Measurements from ENCODE around the gene CD300E.
"Not testable (repeated sequence)": the region's sequence is repeated elsewhere in the genome, so short reads cannot be mapped to it uniquely, and the experiment has no call there.

Gene CD300E, protein sequence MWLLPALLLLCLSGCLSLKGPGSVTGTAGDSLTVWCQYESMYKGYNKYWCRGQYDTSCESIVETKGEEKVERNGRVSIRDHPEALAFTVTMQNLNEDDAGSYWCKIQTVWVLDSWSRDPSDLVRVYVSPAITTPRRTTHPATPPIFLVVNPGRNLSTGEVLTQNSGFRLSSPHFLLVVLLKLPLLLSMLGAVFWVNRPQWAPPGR

DNA sequence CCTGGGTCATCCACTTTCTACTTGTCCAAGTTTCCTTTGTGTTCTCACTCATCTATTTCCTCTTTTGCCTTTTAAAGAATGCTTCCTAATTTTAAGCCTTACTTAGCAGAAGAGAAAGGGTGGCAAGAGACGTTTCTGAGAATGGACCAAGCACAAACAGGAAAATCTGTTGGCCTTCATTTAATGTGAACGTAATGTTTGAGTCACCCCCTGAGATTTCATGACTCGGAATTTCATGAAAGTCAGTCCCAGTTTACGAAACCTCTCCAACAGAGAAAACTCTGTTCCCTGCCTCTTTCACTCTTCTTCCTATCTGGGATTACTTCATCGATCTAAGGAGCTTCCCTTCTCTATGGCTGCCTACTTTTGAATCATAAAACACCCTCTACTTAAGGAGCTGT is at the start of gene CD300E:
Gene CD300E (minus strand): TSS at position 46 of the 401 bp plus-strand sequence. CDS start 117 bp downstream, outside the sequence.
- no peak for DNase-seq

DNA sequence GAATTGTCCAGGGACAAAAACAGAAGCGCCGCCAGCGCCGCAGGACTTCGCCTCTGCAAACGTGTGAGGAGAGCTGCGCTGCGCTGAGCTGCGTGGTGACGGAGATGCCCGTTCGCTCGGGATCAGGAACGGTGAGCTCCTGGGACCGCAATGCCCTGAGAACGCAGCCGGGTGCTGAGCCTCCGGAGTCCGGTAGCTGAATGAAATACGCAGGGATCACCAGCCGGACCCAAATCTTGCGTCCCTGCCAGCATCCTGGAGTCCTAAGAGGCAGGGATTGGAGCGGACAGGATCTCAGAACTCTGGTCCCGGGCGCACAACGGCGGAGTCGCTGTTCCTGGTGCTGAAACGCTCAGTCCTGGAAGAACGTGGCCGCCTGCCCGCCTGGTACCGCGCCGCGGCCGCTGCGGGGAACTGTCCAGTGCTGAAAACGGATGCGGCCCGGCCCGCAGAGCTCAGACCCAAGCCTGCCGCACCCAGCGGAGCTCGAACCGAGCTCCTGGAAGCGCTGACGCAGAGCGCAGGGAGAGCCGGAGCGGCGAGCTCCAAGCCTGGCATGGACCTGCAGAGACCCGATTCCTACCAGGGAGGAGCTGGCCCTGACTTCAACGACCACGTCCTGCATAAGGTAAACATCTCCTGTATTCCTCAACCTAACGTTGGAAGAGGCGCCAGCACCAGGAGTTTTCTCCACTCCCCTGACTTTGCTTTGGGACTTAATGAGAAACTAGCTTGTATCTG is 47.7 kb upstream of the CD300E start:
- no peak for DNase-seq

DNA sequence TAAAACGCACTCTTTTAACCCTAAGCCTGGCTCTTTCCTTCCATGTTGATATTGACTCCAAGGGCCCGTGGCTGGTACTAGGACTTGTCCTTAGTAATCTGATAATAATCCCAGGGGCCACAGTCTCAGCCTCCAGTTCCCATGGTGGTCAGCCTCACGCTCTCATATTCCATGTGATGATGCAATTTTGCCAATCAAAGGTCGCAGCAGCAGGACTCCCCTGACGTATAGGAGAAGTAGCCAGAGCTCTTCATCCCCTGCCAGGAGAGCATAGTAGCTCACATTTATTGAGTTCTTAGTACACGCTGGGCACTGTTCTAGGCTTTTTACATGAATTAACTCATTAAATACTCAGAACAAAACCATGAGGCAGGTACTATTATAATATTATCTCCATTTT is 46.8 kb upstream of the CD300E start:
- no peak for DNase-seq

DNA sequence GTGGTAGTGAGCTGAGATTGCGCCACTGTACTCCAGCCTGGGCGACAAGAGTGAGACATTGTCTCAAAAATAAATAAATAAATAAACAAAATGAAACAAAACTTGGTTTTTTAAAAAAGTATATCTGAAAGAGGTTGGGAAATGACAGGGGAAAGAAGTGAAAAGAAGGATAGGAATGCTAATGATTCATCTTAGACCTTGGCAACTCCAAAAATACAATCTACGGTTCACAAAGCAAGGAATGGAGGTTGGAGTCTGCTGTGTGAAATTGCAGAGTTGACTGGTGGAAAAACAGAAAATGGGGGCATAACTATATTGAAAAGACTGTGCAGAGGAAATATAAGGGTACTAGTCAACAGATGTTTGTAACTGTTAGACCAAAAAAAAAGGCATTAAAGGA is 40.0 kb upstream of the CD300E start:
- no peak for DNase-seq

DNA sequence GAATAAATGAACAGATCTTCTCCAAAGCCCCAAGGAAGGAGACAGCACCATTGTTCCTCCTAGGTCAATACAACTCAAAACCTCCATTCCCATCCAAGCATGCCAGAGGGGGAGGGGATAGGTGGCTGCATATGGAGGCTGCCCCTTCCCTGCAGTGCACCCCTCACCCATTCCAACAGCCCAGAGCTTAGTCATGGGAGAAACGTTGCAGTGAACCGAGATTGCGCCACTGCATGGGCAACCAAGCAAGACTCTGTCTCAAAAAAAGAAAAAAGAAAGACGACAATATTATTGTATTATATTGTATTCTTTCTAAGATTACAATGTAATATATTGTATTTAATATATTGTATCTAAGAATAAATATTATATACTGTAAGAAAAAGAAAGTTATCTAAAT is 36.4 kb upstream of the CD300E start:
- no peak for DNase-seq

DNA sequence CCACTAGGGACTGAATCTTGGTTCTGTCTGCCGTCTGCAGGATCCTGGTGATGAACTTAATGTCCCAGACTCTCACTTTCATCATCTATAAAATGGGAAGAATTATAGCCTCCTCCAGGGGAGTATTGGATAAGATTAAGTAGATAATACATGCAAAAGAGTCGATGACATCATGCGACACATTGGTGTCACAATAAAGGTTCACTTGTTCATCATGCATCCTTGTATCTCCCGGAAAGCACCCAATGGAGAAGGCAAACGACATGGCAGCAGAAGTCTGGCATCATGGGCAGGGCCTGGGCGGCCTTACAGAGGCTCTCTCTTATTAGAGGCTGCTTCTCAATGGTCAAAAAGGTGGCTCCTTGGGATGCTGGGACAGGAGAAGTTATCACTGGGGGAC is 35.1 kb upstream of the CD300E start:
- no peak for DNase-seq

DNA sequence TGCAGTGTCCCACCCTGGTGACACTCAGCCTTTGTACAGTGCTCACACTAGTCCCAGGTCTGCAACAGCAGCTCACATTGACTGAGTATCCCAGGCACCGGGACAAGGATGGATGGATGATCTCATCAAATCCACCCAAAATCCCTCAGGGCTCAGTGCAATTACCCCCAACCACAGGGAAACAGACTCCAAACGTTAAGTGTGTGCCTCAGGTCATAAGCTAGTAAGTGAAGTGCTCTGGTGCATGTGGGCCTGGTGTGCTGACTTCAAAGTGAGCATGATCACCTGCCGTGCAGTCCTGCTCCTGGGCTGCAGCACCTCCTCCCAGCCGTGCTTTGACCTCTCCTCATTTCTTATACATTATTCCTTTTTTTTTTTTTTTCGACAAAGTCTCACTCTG is 31.2 kb upstream of the CD300E start:
- no peak for DNase-seq

DNA sequence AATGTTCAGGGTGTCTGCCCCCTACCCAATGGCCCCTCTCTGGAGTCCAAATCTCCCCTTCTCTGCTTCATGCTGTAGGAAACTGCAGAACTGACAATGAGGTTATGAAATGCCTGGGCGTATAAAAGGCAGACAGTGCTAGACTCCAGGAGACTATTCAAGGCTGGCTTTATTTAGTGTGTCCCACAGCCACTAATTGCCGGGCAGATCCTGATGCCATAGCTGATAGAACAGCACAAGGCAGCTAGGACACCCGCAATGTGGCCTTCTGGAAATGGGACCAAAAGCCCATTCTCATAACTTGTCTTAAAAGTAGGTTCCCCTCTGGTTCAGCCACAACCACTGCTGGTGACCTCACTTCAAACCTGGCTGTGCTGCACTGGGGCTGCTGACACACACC is 28.5 kb upstream of the CD300E start:
- no peak for DNase-seq

DNA sequence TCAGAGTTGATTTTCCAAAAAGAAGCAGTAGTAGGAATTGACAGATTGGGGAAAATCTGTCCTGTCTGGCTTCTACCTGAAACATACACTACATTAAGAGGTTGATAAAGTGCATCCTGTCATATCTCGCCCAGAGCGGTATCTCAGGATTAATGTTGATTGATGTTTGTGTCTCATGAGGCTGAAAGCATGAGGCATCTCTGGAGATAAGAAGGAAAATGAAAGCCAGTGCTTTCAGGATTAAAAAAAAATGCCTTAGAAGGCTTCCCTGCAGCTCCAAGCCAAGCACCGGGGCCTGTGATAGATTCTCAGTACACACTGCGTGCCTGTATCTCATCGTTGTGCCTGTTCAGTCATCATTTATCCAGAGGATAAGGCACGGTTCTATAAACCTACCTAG is 26.4 kb upstream of the CD300E start:
- no peak for DNase-seq

DNA sequence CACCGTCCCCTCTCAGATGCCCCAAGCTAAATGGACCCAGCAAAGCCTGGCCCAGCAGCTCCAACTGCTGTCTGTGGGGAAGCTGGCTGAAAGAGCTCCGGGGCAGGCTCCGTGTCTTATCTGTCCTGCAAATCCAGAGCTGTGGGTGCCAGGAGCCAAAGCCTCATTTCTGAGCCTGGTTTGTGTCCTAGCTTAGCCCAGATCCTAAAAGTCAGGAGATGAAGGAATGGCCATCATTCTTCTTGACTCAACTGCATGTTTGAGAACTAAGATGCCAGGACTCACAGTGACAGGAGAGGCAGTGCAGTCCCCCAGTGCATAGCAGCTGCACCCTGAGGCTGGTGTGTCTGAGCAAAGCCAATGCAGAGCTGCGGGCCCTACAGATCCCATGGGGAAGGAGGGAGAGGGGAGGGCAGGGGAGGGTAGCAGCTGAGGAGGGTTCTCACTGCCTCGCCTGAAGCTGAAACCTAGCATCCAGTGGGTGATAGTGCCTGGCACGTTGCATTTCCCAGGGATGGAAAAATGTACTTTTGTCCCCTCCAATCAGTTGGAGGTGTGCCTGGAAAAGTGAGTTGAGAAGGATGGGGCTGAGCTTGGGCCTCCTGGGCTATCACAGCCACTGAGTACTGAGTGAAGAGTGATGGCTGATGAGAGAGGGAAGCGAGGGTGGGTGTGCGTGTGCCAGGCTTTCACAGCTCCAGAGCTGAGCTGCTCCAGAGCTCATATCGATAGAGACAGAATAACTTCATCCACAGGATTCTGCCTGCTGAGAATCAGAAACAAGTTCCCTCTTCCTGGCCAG is 24.5 kb upstream of the CD300E start:
- no peak for DNase-seq

DNA sequence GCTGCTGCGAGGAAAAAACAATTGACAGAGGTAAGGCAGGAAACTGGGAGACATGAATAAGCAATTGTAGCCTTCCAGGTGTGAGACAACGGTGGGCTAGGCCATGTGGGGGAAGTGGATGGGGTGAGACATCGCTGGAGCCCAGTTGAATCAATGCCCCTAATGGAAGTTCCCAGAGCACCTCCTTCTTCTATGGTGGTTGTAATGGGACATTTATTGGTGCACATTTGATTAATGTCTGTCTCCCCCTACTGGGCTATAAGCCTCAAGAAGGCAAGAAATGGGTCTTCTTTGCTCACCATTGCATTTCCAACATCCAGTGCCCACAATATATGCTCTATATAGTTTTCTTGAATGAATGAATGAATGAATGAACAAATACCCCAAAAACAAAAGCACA is 22.7 kb upstream of the CD300E start:
- no peak for DNase-seq

DNA sequence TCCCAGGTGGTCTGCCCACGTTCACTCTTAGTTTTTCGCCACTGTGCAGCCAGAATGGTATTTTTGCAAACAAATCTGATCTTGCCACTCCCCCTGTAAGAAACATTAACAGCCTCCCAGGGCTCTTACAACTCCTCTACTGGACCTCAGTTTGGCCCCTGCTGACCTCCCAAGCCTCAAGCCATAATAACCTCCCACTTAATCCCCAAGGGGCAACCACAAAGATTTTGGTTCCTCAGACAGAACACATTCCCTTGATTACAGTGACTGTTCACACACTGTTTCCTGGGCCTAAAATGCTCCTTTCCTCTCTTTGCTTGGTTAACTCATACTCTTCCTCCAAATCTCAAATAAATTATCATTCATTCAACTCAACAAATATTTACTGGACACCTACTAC is 21.5 kb upstream of the CD300E start:
- no peak for DNase-seq

DNA sequence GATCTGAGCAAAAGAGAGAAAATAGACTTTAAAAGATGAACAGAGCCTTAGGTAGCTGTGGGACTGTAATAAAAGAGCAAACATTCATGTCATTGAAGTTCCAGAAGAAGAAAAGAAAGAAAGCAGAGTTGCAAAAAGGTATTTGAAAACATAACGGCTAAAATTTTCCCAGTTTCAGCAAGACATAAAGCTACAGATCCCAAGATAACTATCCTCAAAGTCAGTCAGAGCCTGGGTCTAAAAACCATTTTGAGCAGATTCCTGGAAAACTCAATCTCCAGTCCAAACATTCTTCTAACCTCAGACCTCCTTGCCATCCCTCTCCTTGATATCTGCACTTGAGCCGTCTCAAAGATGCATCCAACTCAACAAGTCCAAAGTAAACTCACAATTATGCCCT is 20.9 kb upstream of the CD300E start:
- DNase-seq = no peak

DNA sequence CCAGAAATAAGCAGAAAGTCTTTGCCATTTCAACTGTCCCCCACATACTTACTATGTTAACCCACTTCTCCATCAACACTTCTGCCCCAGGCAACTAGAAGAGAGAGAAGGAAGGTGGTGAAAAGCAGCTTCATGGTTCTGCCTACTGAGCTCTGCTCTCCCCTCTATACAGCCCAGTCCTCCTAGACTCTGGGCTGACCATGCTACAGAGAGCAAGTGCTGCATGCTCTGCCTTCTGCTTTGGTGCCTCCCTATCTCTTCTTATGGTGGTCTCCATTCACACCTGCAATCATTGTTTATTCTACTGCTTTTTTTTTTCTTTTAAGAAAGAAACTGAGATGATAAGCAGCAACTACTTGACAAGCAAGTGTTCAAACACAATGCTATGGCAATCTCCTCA is 20.3 kb upstream of the CD300E start:
- DNase-seq = no peak

DNA sequence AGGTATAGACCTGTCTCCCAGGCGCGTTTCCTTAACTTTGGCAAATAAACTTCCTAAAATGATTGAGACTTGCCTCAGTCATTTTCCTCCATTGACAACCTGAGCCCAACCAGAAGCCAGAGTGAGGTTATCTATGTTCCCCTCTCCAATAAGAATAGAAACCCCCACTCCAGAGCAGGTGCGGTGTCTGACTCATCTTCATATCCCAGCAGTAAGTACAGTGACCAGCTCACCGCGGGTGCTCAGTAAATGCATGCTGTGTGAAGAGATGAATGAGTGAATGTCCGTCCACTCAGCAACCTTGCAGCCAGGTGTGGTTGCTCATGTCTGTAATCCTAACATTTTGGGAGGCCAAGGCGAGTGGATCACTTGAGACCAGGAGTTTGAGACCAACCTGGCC is 19.5 kb upstream of the CD300E start:
- no peak for DNase-seq

DNA sequence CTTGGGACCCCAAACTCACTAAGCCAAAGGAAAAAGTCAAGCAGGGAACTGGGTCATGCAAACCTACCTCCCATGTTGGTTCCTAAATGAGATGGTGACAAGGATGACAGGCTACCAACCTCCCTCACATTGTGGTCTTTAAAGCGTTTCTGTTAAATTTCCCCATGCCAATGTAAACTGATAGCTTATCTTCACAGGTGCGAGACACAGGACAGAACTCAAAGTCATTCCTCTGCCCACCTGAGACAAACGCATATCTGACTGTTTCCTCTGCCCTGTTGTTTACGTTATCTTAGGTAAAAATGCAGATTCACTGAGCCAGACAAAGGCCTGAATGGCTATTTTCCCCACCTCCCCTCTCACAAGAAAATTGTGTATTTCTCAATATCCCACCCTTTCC is 19.0 kb upstream of the CD300E start:
- DNase-seq = no peak

DNA sequence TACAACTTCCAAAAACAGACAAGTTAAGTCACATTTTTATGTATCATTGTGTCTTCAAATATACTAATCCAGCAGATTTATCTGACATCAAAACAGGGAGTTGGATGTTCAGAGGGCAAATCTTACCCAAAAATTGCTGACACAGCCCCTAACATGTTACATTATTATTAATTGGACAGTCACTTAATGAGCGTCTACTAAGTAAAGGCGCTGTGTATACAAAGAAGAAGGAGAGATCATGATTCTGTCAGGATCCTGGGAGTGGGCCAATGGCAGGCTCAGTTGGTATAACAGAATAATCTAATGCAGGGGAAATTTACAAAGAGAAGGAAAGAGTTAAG is 18.4 kb upstream of the CD300E start:
- no peak for DNase-seq

DNA sequence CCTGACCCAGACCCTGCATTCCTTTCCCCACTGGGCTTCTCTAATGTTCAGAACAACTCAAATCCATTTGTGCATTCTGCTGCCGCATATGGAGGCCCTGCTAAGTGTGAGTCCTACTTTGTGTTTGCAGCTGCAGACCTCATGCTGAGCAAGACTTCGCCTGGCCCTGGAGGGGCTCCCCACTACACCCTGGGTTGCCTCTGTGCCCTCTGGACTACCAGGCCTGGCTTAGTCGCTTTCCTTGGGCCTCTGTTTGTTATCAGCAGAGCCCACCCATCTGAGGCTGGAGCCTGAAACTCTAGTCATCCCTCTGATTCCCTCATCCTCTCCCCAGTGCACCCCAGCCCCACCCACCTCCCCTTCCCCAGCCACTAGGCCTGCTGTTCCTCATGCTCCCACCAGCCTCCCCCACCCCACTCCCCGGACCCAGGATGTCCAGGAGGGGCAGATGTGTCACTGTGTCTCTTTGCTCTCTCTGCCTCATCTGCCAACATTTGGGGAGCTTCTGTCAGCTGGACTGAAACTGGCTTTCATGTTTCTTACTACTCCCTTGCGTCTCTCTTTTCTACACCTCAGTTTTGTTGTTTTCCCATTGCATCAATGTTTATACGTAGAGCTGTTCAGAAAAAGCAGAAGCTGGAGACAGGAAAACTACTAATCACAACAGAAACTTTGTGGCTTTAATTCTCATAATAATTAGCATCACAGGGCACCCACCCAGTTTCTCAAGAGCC is 17.9 kb upstream of the CD300E start:
- DNase-seq = no peak

DNA sequence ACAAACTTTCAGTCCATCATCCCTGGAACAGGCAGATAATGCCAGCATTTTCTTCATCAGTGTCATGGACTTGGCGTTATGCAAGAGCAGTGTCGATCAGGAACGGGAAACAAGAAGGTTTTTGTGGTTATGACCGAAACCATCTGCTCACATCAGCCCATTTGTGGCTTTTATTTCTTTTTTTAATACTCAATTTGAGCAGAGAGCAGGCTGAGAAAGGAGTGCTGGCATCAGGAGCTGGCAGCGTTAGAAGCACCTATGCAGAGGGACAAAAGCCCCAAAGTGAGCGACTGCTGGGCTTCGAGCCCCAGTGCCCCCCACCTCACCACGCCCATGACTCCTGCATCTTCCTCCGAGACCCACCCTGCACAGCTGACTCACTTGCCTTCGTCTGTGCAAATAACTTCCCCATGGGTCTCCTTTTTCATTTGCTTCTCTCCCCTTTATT is 16.2 kb upstream of the CD300E start:
- DNase-seq = no peak

DNA sequence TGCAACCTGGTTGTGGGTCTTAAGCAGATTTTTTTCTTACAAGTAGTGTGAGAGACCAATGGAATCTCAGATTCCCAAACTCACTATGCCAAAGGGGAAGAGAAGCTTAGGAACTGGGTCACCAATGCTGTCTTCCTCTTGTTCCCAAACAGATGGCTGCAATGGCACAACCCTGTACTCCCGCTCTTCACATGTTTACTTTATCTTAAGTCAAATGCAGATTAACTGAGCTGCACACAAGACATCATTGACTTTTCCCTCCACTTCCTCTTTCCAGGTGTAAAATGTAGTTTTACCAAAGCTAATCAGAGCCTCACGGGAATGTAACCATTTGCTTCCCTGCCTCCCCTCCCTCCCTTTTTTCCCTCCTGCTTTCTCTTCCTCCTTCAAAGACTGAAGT is 14.4 kb upstream of the CD300E start:
- DNase-seq = no peak

DNA sequence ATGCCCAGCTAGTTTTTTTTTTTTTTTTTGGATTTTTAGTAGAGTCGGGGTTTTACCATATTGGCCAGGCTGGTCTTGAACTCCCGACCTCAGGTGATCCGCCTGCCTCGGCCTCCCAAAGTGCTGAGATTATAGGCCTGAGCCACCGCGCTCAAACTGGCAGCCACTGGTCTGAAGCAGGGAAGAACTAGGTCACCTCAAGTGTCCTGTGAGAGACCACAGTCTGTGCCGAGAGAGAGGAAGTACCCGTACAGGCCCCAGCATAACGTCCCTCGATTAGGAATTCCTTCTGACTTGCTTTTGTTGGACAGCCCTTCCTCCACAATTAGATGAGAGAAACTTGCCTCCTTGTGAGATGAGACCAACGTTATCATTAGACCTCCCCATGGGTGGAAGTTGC is 13.7 kb upstream of the CD300E start:
- DNase-seq = no peak

DNA sequence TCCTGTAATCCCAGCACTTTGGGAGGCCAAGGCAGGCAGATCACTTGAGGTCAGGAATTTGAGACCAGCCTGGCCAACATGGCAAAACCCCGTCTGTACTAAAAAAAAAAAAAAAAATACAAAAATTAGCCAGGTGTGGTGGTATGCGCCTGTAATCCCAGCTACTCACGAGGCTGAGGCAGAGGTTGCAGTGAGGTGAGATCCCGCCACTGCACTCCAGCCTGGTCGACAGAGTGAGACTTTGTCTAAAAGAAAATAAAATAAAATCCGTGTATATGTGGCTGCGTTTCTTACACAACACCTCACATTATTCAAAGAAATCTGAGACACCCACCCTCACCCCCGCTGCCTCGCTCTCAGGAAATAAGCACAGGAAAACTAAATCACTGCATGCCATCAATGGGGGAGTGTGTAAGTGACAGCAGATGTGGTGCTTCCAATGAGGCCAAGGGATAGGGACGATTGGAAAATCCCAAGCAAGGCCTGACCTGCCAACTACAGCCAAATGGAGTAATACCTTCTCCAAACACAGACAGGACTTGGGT is 13.1 kb upstream of the CD300E start:
- DNase-seq = not testable (repeated sequence)

DNA sequence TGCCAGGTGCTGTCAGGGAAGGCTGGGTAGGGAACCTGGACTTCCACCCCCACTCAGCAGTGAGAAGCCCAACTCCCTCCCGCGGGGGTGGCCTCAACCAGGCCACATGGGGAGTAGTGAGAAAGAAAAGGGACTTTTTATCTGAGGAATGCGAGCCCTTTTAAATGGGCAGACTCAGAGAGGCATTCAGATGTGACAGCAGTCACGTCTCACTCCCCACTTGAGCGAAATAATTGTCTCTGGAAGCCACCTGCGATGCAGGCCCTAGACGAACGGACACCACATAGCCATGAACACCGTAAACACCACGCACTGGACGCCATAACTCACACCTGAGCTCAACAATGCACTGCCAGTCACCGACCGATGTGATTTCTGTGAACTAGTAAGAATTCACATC is 11.9 kb upstream of the CD300E start:
- DNase-seq = no peak
